HEK293 (cell line): ENCODE results near the gene ALOXE3.

Experiments
- BCL11A ChIP-seq: fragments of 450-650 bp; formaldehyde crosslinking; IDR thresholded peaks from 2 replicates; pipeline ENCODE4 v1.5.1; 2016; ENCODE audit warnings: low read depth, missing biosample characterization, missing genetic modification characterization
- BCL11B ChIP-seq: fragments of 450-650 bp; formaldehyde crosslinking; IDR thresholded peaks from 2 replicates; pipeline ENCODE4 v1.5.1; 2016; ENCODE audit warnings: low read depth, missing biosample characterization, missing genetic modification characterization
- EGR2 ChIP-seq: fragments of 450-650 bp; formaldehyde crosslinking; IDR thresholded peaks from 2 replicates; pipeline ENCODE4 v1.5.1; 2016; ENCODE audit warnings: low read depth, missing biosample characterization, missing genetic modification characterization
- KLF8 ChIP-seq: fragments of 450-650 bp; formaldehyde crosslinking; IDR thresholded peaks from 2 replicates; pipeline ENCODE4 v1.5.1; 2016; ENCODE audit warnings: missing biosample characterization, missing genetic modification characterization
- MZF1 ChIP-seq: fragments of 450-650 bp; formaldehyde crosslinking; IDR thresholded peaks from 2 replicates; pipeline ENCODE4 v1.5.1; 2017; ENCODE audit warnings: missing biosample characterization, missing genetic modification characterization, borderline replicate concordance
- SP2 ChIP-seq: fragments of 450-650 bp; formaldehyde crosslinking; IDR thresholded peaks from 2 replicates; pipeline ENCODE4 v1.5.1; 2016; ENCODE audit warnings: missing biosample characterization, missing genetic modification characterization
- ZFP3 ChIP-seq: fragments of 450-650 bp; formaldehyde crosslinking; IDR thresholded peaks from 2 replicates; pipeline ENCODE4 v1.5.1; 2016; ENCODE audit warnings: low read depth, missing biosample characterization, missing genetic modification characterization
- ZFP37 ChIP-seq: fragments of 450-650 bp; formaldehyde crosslinking; IDR thresholded peaks from 2 replicates; pipeline ENCODE4 v1.5.1; 2016; ENCODE audit warnings: missing biosample characterization, missing genetic modification characterization
- ZNF175 ChIP-seq: fragments of 450-650 bp; formaldehyde crosslinking; IDR thresholded peaks from 2 replicates; pipeline ENCODE4 v1.5.1; 2016; ENCODE audit warnings: missing biosample characterization, missing genetic modification characterization
- ZNF391 ChIP-seq: fragments of 450-650 bp; formaldehyde crosslinking; IDR thresholded peaks from 2 replicates; pipeline ENCODE4 v1.5.1; 2016; ENCODE audit warnings: low read depth, missing biosample characterization, missing genetic modification characterization, borderline replicate concordance
- ZNF555 ChIP-seq: fragments of 450-650 bp; formaldehyde crosslinking; conservative IDR thresholded peaks from 2 replicates; pipeline ENCODE4 v1.5.1; 2017; ENCODE audit warnings: missing biosample characterization, mild to moderate bottlenecking, missing genetic modification characterization, inconsistent platforms
- ZNF558 ChIP-seq: fragments of 450-650 bp; formaldehyde crosslinking; IDR thresholded peaks from 2 replicates; pipeline ENCODE4 v1.5.1; 2016; ENCODE audit warnings: missing biosample characterization, missing genetic modification characterization
- ZNF560 ChIP-seq: fragments of 450-650 bp; formaldehyde crosslinking; IDR thresholded peaks from 2 replicates; pipeline ENCODE4 v1.5.1; 2017; ENCODE audit warnings: missing biosample characterization, missing genetic modification characterization, borderline replicate concordance
- ZNF654 ChIP-seq: fragments of 450-650 bp; formaldehyde crosslinking; IDR thresholded peaks from 2 replicates; pipeline ENCODE4 v1.5.1; 2016; ENCODE audit warnings: low read depth, missing biosample characterization, missing genetic modification characterization
- ZNF76 ChIP-seq: fragments of 450-650 bp; formaldehyde crosslinking; IDR thresholded peaks from 2 replicates; pipeline ENCODE4; 2016; ENCODE audit warnings: low read depth, missing biosample characterization, missing genetic modification characterization, borderline replicate concordance
- ZNF777 ChIP-seq: fragments of 450-650 bp; formaldehyde crosslinking; IDR thresholded peaks from 2 replicates; pipeline ENCODE4 v1.5.1; 2017; ENCODE audit warnings: missing biosample characterization, missing genetic modification characterization, borderline replicate concordance
- ZSCAN30 ChIP-seq: fragments of 450-650 bp; IDR thresholded peaks from 2 replicates; pipeline ENCODE4 v1.5.1; 2018; ENCODE audit warnings: missing biosample characterization, mild to moderate bottlenecking, missing genetic modification characterization, moderate library complexity
- TF ChIP-seq, protein P1 (sequence below): fragments of 450-650 bp; formaldehyde crosslinking; conservative IDR thresholded peaks from 2 replicates; pipeline ENCODE4 v1.5.1; 2016; ENCODE audit warnings: low read depth, missing biosample characterization, missing genetic modification characterization
- TF ChIP-seq, protein P2 (sequence below): fragments of 450-650 bp; formaldehyde crosslinking; IDR thresholded peaks from 2 replicates; pipeline ENCODE4 v1.5.1; 2016; ENCODE audit warnings: missing biosample characterization, missing genetic modification characterization
- TF ChIP-seq, protein P3 (sequence below): fragments of 450-650 bp; IDR thresholded peaks from 2 replicates; pipeline ENCODE4 v1.5.1; 2018; ENCODE audit warnings: missing biosample characterization, missing genetic modification characterization
- TF ChIP-seq, protein P4 (sequence below): fragments of 450-650 bp; formaldehyde crosslinking; IDR thresholded peaks from 2 replicates; pipeline ENCODE4 v1.5.1; 2016; ENCODE audit warnings: missing biosample characterization, missing genetic modification characterization
- TF ChIP-seq, protein P5 (sequence below): fragments of 450-650 bp; IDR thresholded peaks from 2 replicates; pipeline ENCODE4 v1.5.1; 2018; ENCODE audit warnings: missing biosample characterization, mild to moderate bottlenecking, missing genetic modification characterization
- TF ChIP-seq, protein P6 (sequence below): fragments of 450-650 bp; formaldehyde crosslinking; IDR thresholded peaks from 2 replicates; pipeline ENCODE4 v1.5.1; 2016; ENCODE audit warnings: missing biosample characterization, missing genetic modification characterization

The ALOXE3 gene

DNA sequence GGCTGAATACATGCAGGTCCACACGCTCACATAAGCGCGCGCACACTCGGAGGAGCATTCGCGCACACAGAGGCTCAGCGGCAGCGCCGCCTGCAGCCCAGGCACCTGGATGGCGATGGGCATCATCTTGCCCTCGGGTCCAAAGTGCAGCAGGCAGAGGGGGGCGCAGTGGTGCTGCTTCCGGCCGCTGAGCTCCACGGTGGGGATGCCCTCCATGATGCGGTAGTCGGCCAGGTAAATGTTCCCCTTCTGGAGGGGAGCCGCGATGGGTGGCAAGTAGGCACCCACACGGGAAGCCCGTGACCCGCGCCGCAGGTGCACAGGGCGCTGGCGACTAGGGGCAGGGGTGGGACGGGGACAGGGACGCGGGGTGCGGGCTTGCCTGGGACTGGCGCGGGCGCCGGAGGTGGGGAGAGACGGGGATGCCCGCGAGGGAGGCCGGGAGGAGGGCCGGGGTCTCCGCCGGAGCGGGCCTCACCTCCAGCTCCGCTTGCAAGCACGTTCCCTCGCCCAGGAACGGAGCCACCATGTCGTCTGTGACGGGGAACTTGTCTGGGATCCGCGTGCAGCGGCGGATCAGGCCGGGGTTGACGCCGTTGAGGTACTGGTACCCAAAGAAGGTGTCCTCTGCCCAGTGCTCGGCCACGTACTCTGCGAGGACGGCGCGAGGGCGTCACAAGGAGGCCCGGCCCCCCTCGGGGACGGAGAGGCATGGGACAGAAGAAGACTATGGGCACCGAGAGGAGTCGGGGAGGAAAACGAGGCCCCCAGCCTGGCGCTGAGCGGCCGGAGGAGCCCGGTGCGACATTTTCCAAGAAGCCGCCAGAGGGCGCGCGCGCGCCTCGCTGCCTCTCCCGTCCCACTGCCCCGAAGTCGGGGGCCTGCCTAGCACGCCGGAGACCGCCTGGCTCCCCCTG, 38.8 kb downstream of the ALOXE3 start (continued):
- TF ChIP-seq, protein P1, sequence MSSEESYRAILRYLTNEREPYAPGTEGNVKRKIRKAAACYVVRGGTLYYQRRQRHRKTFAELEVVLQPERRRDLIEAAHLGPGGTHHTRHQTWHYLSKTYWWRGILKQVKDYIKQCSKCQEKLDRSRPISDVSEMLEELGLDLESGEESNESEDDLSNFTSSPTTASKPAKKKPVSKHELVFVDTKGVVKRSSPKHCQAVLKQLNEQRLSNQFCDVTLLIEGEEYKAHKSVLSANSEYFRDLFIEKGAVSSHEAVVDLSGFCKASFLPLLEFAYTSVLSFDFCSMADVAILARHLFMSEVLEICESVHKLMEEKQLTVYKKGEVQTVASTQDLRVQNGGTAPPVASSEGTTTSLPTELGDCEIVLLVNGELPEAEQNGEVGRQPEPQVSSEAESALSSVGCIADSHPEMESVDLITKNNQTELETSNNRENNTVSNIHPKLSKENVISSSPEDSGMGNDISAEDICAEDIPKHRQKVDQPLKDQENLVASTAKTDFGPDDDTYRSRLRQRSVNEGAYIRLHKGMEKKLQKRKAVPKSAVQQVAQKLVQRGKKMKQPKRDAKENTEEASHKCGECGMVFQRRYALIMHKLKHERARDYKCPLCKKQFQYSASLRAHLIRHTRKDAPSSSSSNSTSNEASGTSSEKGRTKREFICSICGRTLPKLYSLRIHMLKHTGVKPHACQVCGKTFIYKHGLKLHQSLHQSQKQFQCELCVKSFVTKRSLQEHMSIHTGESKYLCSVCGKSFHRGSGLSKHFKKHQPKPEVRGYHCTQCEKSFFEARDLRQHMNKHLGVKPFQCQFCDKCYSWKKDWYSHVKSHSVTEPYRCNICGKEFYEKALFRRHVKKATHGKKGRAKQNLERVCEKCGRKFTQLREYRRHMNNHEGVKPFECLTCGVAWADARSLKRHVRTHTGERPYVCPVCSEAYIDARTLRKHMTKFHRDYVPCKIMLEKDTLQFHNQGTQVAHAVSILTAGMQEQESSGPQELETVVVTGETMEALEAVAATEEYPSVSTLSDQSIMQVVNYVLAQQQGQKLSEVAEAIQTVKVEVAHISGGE (tag by site-specific recombination), result peak; percentile 84
- TF ChIP-seq, protein P2, sequence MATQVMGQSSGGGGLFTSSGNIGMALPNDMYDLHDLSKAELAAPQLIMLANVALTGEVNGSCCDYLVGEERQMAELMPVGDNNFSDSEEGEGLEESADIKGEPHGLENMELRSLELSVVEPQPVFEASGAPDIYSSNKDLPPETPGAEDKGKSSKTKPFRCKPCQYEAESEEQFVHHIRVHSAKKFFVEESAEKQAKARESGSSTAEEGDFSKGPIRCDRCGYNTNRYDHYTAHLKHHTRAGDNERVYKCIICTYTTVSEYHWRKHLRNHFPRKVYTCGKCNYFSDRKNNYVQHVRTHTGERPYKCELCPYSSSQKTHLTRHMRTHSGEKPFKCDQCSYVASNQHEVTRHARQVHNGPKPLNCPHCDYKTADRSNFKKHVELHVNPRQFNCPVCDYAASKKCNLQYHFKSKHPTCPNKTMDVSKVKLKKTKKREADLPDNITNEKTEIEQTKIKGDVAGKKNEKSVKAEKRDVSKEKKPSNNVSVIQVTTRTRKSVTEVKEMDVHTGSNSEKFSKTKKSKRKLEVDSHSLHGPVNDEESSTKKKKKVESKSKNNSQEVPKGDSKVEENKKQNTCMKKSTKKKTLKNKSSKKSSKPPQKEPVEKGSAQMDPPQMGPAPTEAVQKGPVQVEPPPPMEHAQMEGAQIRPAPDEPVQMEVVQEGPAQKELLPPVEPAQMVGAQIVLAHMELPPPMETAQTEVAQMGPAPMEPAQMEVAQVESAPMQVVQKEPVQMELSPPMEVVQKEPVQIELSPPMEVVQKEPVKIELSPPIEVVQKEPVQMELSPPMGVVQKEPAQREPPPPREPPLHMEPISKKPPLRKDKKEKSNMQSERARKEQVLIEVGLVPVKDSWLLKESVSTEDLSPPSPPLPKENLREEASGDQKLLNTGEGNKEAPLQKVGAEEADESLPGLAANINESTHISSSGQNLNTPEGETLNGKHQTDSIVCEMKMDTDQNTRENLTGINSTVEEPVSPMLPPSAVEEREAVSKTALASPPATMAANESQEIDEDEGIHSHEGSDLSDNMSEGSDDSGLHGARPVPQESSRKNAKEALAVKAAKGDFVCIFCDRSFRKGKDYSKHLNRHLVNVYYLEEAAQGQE (tag by site-specific recombination), result 0 out of 2 replicates have a peak, but pooled peaks have one; percentile 26
- TF ChIP-seq BCL11A (tag by site-specific recombination), result peak; percentile 68; the same call in 1 of the 2 replicates
- TF ChIP-seq, protein P3, sequence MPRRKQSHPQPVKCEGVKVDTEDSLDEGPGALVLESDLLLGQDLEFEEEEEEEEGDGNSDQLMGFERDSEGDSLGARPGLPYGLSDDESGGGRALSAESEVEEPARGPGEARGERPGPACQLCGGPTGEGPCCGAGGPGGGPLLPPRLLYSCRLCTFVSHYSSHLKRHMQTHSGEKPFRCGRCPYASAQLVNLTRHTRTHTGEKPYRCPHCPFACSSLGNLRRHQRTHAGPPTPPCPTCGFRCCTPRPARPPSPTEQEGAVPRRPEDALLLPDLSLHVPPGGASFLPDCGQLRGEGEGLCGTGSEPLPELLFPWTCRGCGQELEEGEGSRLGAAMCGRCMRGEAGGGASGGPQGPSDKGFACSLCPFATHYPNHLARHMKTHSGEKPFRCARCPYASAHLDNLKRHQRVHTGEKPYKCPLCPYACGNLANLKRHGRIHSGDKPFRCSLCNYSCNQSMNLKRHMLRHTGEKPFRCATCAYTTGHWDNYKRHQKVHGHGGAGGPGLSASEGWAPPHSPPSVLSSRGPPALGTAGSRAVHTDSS (tag by site-specific recombination), result peak; percentile 39; the same call in 1 of the 2 replicates
- no peak for TF ChIP-seq ZNF560 (tag by site-specific recombination)
- 0 out of 2 replicates have a peak, but pooled peaks have one; percentile 74 for TF ChIP-seq ZSCAN30 (tag by site-specific recombination)
- no peak for TF ChIP-seq ZFP3 (tag by site-specific recombination)
- TF ChIP-seq ZNF175 (tag by site-specific recombination), result no peak
- TF ChIP-seq, protein P4, sequence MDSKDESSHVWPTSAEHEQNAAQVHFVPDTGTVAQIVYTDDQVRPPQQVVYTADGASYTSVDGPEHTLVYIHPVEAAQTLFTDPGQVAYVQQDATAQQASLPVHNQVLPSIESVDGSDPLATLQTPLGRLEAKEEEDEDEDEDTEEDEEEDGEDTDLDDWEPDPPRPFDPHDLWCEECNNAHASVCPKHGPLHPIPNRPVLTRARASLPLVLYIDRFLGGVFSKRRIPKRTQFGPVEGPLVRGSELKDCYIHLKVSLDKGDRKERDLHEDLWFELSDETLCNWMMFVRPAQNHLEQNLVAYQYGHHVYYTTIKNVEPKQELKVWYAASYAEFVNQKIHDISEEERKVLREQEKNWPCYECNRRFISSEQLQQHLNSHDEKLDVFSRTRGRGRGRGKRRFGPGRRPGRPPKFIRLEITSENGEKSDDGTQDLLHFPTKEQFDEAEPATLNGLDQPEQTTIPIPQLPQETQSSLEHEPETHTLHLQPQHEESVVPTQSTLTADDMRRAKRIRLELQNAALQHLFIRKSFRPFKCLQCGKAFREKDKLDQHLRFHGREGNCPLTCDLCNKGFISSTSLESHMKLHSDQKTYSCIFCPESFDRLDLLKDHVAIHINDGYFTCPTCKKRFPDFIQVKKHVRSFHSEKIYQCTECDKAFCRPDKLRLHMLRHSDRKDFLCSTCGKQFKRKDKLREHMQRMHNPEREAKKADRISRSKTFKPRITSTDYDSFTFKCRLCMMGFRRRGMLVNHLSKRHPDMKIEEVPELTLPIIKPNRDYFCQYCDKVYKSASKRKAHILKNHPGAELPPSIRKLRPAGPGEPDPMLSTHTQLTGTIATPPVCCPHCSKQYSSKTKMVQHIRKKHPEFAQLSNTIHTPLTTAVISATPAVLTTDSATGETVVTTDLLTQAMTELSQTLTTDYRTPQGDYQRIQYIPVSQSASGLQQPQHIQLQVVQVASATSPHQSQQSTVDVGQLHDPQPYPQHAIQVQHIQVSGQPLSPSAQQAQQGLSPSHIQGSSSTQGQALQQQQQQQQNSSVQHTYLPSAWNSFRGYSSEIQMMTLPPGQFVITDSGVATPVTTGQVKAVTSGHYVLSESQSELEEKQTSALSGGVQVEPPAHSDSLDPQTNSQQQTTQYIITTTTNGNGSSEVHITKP (tag by site-specific recombination), result peak; percentile 80
- TF ChIP-seq ZNF76 (tag by site-specific recombination), result peak; percentile 89
- TF ChIP-seq SP2, result peak; percentile 12; the same call in 1 of the 2 replicates
- TF ChIP-seq BCL11B, result peak; percentile 85
- TF ChIP-seq ZNF555, result no peak
- no peak for TF ChIP-seq ZNF558
- TF ChIP-seq ZNF391 (tag by site-specific recombination), result 0 out of 2 replicates have a peak, but pooled peaks have one; percentile 59
- TF ChIP-seq, protein P5, sequence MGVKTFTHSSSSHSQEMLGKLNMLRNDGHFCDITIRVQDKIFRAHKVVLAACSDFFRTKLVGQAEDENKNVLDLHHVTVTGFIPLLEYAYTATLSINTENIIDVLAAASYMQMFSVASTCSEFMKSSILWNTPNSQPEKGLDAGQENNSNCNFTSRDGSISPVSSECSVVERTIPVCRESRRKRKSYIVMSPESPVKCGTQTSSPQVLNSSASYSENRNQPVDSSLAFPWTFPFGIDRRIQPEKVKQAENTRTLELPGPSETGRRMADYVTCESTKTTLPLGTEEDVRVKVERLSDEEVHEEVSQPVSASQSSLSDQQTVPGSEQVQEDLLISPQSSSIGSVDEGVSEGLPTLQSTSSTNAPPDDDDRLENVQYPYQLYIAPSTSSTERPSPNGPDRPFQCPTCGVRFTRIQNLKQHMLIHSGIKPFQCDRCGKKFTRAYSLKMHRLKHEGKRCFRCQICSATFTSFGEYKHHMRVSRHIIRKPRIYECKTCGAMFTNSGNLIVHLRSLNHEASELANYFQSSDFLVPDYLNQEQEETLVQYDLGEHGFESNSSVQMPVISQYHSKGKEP, result peak; percentile 74; the same call in 1 of the 2 replicates
- peak; percentile 55 for TF ChIP-seq ZNF654 (tag by site-specific recombination)
- TF ChIP-seq KLF8 (tag by site-specific recombination), result peak; percentile 59
- peak; percentile 61 for TF ChIP-seq MZF1 (tag by site-specific recombination)
- peak; percentile 83 for TF ChIP-seq ZNF777 (tag by site-specific recombination)
- no peak for TF ChIP-seq EGR2 (tag by site-specific recombination)
- TF ChIP-seq ZFP37 (tag by site-specific recombination), result 0 out of 2 replicates have a peak, but pooled peaks have one; percentile 54
- TF ChIP-seq, protein P6, sequence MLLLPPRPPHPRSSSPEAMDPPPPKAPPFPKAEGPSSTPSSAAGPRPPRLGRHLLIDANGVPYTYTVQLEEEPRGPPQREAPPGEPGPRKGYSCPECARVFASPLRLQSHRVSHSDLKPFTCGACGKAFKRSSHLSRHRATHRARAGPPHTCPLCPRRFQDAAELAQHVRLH, result peak; percentile 75
